Stimulated activated CD4-positive, alpha-beta T cell treated with anti-CD3 and anti-CD28 coated beads, TNF-alpha, amount 100 ng/mL, for 48 hours (primary cell): ENCODE measurements around the gene TPST2.
"Not testable (repeated sequence)": the region's sequence is repeated elsewhere in the genome, so short reads cannot be mapped to it uniquely, and the experiment has no call there.

ENCODE experiments used
- DNase-seq, 3 donors: peaks; one replicate each; pipeline ENCODE4 v3.0.0-alpha.2; 2020; ENCODE audit warnings: low read depth in 3 of 3

Gene TPST2

GRCh38 chr22:26534171-26534855 is 55.6 kb downstream of the TPST2 start:
- no peak for DNase-seq

GRCh38 chr22:26529345-26529744 is 60.6 kb downstream of the TPST2 start:
- DNase-seq = no peak

GRCh38 chr22:26528518-26528917 is 61.4 kb downstream of the TPST2 start:
- not testable (repeated sequence) for DNase-seq

- no peak for DNase-seq
Observed at GRCh38 chr22:26527574-26528465, 62.1 kb downstream of the TPST2 start.

GRCh38 chr22:26527167-26527566 is 62.8 kb downstream of the TPST2 start:
- DNase-seq = no peak

GRCh38 chr22:26525946-26526564 is 63.9 kb downstream of the TPST2 start:
- no peak for DNase-seq

GRCh38 chr22:26524870-26525269 is 65.1 kb downstream of the TPST2 start:
- no peak for DNase-seq

- DNase-seq = no peak
Observed at GRCh38 chr22:26522592-26522991, 67.3 kb downstream of the TPST2 start.

- no peak for DNase-seq
Observed at GRCh38 chr22:26522012-26522411, 67.9 kb downstream of the TPST2 start.

- no peak for DNase-seq
Observed at GRCh38 chr22:26517429-26517828, 72.5 kb downstream of the TPST2 start.

GRCh38 chr22:26516503-26516902 is 73.4 kb downstream of the TPST2 start:
- DNase-seq = no peak

GRCh38 chr22:26515931-26516330 is 74.0 kb downstream of the TPST2 start:
- no peak for DNase-seq

- DNase-seq = no peak
Observed at GRCh38 chr22:26514419-26515161, 75.3 kb downstream of the TPST2 start.

- no peak for DNase-seq
Observed at GRCh38 chr22:26513838-26514237, 76.1 kb downstream of the TPST2 start.

GRCh38 chr22:26512149-26512793 is 77.7 kb downstream of the TPST2 start, which contains the start of gene TFIP11:
TSS of gene TFIP11 (minus strand) at chr22:26512473. CDS start at chr22:26510272, 2,201 bp downstream.
- DNase-seq = peak; percentile 86 to 90 (median 88)

- no peak for DNase-seq
Observed at GRCh38 chr22:26508148-26508547, 81.8 kb downstream of the TPST2 start.

GRCh38 chr22:26503758-26504157 is 86.2 kb downstream of the TPST2 start:
- DNase-seq = no peak

GRCh38 chr22:26502688-26503561 is 87.0 kb downstream of the TPST2 start:
- peak in 1 of 3 donors; percentile 15 for DNase-seq

- no peak for DNase-seq
Observed at GRCh38 chr22:26501996-26502395, 87.9 kb downstream of the TPST2 start.

- no peak for DNase-seq
Observed at GRCh38 chr22:26499188-26499703, 90.7 kb downstream of the TPST2 start.
